ENCODE results near the gene LRRN4CL. TPM values are rescaled to one million over a fixed set of nuclear protein-coding genes. Genes with fewer than 3 reads are reported as not detected.
A peak's percentile ranks its signal among the peaks of the same experiment; 100 is the strongest.
"Not testable (repeated sequence)": the region's sequence is repeated elsewhere in the genome, so short reads cannot be mapped to it uniquely, and the experiment has no call there.

LRRN4CL gene
- total and polyA plus RNA-seq, 11 donors, result 0.63 to 8.6 (median 2.5) TPM

- intact Hi-C loops (cut with DNase I), result loop anchor here in 1 of 10 donors (5.0 kb wide), 1 partner anchor 75 kb away; the partner anchor contains the start of gene MTA2
- 70 to 82% (median 78%) methylated on average over 15 of the region's 15 CpGs for WGBS, 4 donors
- peak overlapping the region in 3 of 12 donors; percentile 89 to 93 (median 89) for H3K27ac ChIP-seq
- peaks cover 6 to 54% (median 25%) of the 10 kb centered on the region in 12 donors for H3K4me1 ChIP-seq
- H3K9me3 ChIP-seq, result no peaks in the 10 kb centered on the region
- H3K27me3 ChIP-seq, result no peaks in the 10 kb centered on the region
- no peak for DNase-seq
- ATAC-seq, result no peak
- TF ChIP-seq CTCF (IDR thresholded peaks at IDR 0.05) (no peak), POLR2A (IDR thresholded peaks at IDR 0.05) (no peak)
- peak overlapping the region in 10 of 12 donors; percentile 61 to 100 (median 92) for H3K4me3 ChIP-seq
- peaks cover 0 to 53% (median 49%) of the 10 kb centered on the region in 9 donors for H3K36me3 ChIP-seq
Measured at GRCh38 chr11:62677714-62678113, 11.6 kb downstream of the LRRN4CL start.

GRCh38 chr11:62677156-62677555 lies 12.2 kb downstream of the LRRN4CL start:
- intact Hi-C loops (cut with DNase I), result loop anchor here in 1 of 10 donors (5.0 kb wide), 1 partner anchor 75 kb away; the partner anchor contains the start of gene MTA2
- peaks cover 6 to 60% (median 28%) of the 10 kb centered on the region in 12 donors for H3K4me1 ChIP-seq
- 59 to 68% (median 64%) methylated on average over 6 of the region's 6 CpGs for WGBS, 4 donors
- no peaks in the 10 kb centered on the region for H3K9me3 ChIP-seq
- H3K4me3 ChIP-seq, result peak overlapping the region in 1 of 12 donors; percentile 96
- H3K27ac ChIP-seq, result no peak overlapping the region
- no peak for ATAC-seq
- peaks cover 0 to 53% (median 49%) of the 10 kb centered on the region in 9 donors for H3K36me3 ChIP-seq
- H3K27me3 ChIP-seq, result no peaks in the 10 kb centered on the region
- no peak for TF ChIP-seq POLR2A (IDR thresholded peaks at IDR 0.05)
- no peak for DNase-seq

GRCh38 chr11:62676698-62677097 lies 12.6 kb downstream of the LRRN4CL start:
- 31 to 61% (median 48%) methylated on average over 6 of the region's 6 CpGs for WGBS, 4 donors
- H3K27me3 ChIP-seq, result no peaks in the 10 kb centered on the region
- intact Hi-C loops (cut with DNase I), result loop anchor here in 1 of 10 donors (5.0 kb wide), 1 partner anchor 74 kb away; the partner anchor contains the start of gene MTA2
- H3K4me1 ChIP-seq, result peaks cover 6 to 61% (median 28%) of the 10 kb centered on the region in 12 donors
- no peak for DNase-seq
- no peak for TF ChIP-seq CTCF (IDR thresholded peaks at IDR 0.05)
- TF ChIP-seq POLR2A (IDR thresholded peaks at IDR 0.05), result no peak
- no peak overlapping the region for H3K27ac ChIP-seq
- H3K36me3 ChIP-seq, result peaks cover 0 to 53% (median 49%) of the 10 kb centered on the region in 9 donors
- no peak overlapping the region for H3K4me3 ChIP-seq
- H3K9me3 ChIP-seq, result no peaks in the 10 kb centered on the region
- no peak for ATAC-seq

- ATAC-seq, H3K9me3 ChIP-seq, H3K27ac ChIP-seq, H3K27me3 ChIP-seq, H3K4me3 ChIP-seq: not testable (repeated sequence)
- peak in 1 of 5 donors; percentile 25 for DNase-seq
- WGBS, 4 donors, result 89 to 98% (median 93%) methylated on average over 10 of the region's 10 CpGs
- intact Hi-C loops (cut with DNase I), result loop anchor here in 1 of 10 donors (5.0 kb wide), 1 partner anchor 73 kb away; the partner anchor contains the start of gene MTA2
- Histone ChIP-seq H3K4me1 (peaks cover 7 to 58% (median 32%) of the 10 kb centered on the region in 12 donors), H3K36me3 (peaks cover 0 to 53% (median 49%) of the 10 kb centered on the region in 9 donors)
Measured at GRCh38 chr11:62675415-62675814, 13.9 kb downstream of the LRRN4CL start.

- Histone ChIP-seq H3K27me3 (no peaks in the 10 kb centered on the region), H3K4me1 (peaks cover 5 to 54% (median 32%) of the 10 kb centered on the region in 12 donors), H3K4me3 (peak overlapping the region in 2 of 12 donors; percentile 76 to 85), H3K9me3 (no peaks in the 10 kb centered on the region), H3K27ac (peak overlapping the region in 2 of 12 donors; percentile 85 to 91), H3K36me3 (peaks cover 0 to 53% (median 49%) of the 10 kb centered on the region in 9 donors)
- intact Hi-C loops (cut with DNase I), result loop anchor here in 1 of 10 donors (5.0 kb wide), 1 partner anchor 34 kb away; the partner anchor contains the start of genes BSCL2 and GNG3
- TF ChIP-seq CTCF (IDR thresholded peaks at IDR 0.05) (no peak), POLR2A (IDR thresholded peaks at IDR 0.05) (no peak)
- 87 to 93% (median 90%) methylated on average over 2 of the region's 2 CpGs for WGBS, 4 donors
- ATAC-seq (no peak), DNase-seq (no peak)
Measured at GRCh38 chr11:62673196-62673525, 16.2 kb downstream of the LRRN4CL start.
